ENCODE results near the gene ESYT2.

The ESYT2 gene

DNA sequence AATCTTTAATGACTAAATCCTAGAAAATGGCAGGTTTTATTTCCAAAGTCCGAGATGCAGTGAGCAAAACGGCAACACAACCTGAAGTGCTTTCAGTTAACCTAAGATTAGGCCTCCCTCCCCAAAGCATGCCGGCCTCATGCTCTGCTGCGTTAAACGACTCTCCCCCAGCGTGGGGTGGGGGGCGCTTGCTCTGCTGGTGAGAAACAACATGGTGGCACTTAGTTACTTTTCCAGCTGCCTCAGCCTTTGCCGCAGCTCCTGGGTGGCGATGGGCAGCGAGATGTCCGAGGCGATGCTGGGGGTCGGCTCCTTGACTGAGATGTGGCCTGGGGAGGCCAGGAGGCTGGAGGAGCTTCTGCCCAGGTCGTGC, 88.0 kb downstream of the ESYT2 start:
- TF ChIP-seq, protein P1, sequence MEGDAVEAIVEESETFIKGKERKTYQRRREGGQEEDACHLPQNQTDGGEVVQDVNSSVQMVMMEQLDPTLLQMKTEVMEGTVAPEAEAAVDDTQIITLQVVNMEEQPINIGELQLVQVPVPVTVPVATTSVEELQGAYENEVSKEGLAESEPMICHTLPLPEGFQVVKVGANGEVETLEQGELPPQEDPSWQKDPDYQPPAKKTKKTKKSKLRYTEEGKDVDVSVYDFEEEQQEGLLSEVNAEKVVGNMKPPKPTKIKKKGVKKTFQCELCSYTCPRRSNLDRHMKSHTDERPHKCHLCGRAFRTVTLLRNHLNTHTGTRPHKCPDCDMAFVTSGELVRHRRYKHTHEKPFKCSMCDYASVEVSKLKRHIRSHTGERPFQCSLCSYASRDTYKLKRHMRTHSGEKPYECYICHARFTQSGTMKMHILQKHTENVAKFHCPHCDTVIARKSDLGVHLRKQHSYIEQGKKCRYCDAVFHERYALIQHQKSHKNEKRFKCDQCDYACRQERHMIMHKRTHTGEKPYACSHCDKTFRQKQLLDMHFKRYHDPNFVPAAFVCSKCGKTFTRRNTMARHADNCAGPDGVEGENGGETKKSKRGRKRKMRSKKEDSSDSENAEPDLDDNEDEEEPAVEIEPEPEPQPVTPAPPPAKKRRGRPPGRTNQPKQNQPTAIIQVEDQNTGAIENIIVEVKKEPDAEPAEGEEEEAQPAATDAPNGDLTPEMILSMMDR (conservative IDR thresholded peaks at IDR 0.05; ENCODE audit: low read depth, low read length) = no peak
- DNase-seq (ENCODE audit: low read depth) = no peak
- no peak overlapping the region for H3K4me3 ChIP-seq (ENCODE audit: low read length)

DNA sequence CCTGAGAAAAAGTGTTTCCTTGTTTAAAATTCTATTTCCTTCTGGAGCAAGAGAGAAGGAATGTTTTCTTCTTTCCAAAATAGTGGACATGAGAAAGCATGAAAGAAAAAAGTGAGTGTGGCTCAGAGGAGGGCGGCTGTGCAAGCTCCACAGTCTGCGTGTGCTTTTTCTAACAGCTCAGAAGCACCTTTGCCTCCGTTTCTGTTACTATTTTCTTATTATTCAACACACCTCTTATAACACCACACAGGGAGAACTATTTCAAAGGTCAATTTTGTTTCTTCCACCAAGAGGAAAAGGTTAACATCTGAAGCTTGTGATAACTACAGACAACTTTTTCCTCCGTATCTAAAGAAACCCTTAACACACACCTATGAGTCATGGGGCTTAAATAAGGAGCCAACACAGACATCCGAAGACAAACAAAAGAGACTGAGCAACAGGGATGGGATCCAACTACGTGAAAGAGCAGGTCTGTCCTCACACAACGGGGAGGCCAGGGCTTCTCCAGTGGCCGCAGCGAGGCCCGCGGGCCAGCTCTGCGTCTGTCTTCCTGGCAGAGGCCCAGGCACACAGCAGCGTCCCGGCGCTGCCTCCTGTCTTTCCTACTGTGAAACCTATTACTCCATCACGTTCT, 88.5 kb downstream of the ESYT2 start:
- peak; percentile 33 for DNase-seq (ENCODE audit: low read depth)
- TF ChIP-seq, protein P1 (conservative IDR thresholded peaks at IDR 0.05; ENCODE audit: low read depth, low read length) = no peak
- no peak overlapping the region for H3K4me3 ChIP-seq (ENCODE audit: low read length)

DNA sequence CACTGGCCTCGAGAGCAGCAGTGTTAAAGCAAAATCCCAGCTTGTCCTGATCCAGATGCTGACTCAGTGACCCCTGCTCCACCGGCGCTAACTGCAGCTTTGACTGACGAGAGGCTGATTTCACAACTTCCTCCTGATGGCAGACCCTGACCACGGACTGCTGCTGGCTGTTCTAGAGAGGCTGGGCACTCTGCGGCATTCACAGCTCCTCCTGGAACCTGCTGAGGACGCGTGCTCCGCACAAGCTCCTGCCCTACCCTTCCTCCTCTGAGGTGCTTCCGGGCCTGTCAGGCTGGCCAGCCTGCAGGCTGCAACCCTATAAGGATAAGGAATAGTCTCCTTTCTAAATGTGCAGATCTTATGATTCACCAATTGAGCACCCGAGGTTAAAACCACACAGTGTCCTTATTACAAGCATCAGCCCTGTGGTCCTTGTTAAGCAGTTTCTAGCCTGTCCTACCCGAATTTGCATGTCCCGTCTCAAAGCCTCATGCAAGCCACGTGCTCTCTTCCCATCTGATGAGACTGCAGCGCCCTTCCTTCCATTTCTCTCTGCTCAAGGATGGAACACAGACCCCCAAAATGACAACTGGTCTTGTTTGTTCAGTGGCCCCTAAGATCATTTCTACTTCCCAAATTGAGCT, 89.2 kb downstream of the ESYT2 start:
- TF ChIP-seq, protein P1 (conservative IDR thresholded peaks at IDR 0.05; ENCODE audit: low read depth, low read length) = no peak
- DNase-seq (ENCODE audit: low read depth) = peak; percentile 28
- H3K4me3 ChIP-seq (ENCODE audit: low read length) = no peak overlapping the region

- H3K4me3 ChIP-seq (ENCODE audit: low read length) = no peak overlapping the region
- DNase-seq (ENCODE audit: low read depth) = no peak
- TF ChIP-seq, protein P1 (conservative IDR thresholded peaks at IDR 0.05; ENCODE audit: low read depth, low read length) = no peak
Observed at GRCh38 chr7:158738841-158739240, 90.5 kb downstream of the ESYT2 start.

DNA sequence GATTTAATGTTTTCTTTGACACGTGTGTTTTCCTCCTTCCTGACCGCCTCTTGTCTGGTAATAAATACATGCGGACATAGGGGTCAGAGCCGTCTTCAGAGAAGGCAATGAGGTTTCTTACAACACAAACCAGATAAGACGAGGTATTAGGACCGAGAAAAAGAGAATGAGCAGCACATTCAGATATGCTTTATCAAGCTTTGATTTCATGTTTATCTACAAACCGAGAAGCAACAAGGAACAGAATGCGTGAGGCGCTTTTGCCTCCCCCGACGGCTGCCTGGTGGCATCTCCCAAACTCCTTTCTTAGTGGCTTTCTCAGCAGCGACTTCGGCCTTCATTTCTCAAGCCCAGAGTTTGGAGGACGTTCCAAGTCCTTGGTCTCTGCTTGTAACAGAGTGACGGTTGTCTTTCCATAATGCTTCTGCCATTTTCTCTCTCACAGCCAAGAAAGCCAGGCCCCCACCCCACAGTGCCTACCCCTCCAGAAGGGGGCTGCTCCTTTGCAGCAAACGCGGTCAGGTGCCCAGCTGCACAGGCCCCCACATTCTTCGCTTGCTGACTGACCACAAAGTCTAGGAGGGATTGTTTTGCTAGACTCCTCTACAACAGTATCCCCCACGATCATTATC, 92.1 kb downstream of the ESYT2 start:
- DNase-seq (ENCODE audit: low read depth) = no peak
- TF ChIP-seq, protein P1 (conservative IDR thresholded peaks at IDR 0.05; ENCODE audit: low read depth, low read length) = no peak
- no peak overlapping the region for H3K4me3 ChIP-seq (ENCODE audit: low read length)

DNA sequence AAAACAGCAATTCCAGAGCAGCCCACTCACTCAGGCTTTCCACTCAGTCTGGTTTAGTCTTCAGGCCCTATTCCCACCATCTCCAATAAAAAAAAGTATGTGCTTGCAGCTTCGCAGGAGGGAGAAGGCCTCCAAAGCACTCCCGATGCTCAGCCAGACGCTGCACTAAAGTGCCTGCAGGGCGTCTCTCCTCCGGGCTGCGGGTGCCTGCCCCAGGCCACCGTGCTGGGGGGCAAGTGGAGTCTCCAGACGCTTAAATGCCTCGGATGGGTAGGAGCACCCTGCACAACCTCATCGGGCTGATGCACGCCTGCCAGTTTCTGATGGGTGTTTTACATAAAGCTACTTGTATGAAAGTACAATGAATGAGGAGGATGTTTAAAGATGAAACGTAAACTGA, 93.4 kb downstream of the ESYT2 start:
- DNase-seq (ENCODE audit: low read depth) = no peak
- H3K4me3 ChIP-seq (ENCODE audit: low read length) = no peak overlapping the region
- TF ChIP-seq, protein P1 (conservative IDR thresholded peaks at IDR 0.05; ENCODE audit: low read depth, low read length) = no peak

DNA sequence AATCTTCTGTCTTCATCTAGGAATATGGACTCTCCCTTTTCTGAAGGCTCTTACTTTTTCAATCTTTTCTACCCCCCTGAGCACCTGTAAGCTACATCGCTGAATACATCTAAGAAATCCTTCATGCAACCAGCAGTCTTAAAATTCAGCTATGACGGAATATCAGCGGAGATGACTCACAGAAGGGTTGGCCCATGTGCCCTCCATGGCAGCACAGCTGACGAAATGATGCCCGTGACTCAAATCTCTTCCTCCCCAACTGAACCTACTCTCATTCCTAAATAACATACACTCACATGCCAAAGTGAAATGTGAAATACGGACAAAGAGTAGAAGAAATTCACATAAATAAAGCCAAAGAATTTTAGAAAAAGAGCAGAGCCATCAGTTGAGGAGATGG, 94.4 kb downstream of the ESYT2 start:
- no peak overlapping the region for H3K4me3 ChIP-seq (ENCODE audit: low read length)
- no peak for DNase-seq (ENCODE audit: low read depth)
- TF ChIP-seq, protein P1 (conservative IDR thresholded peaks at IDR 0.05; ENCODE audit: low read depth, low read length) = no peak
